Bronchial epithelial cell (primary cell): ENCODE results near the gene GMPR2. TPM values are rescaled to one million over a fixed set of nuclear protein-coding genes. Genes with fewer than 3 reads are reported as not detected.

ENCODE experiments used
- DNase-seq: peaks from one replicate; pipeline ENCODE4 v3.0.0-alpha.2; 2010; ENCODE audit warnings: low read depth
- FAIRE-seq: peaks from 2 replicates; lab custom pipeline; 2011; peaks lifted over from hg19 to GRCh38; lab: Jason Lieb, UNC
- H3K27me3 ChIP-seq: 2 replicates; pipeline ENCODE4 v1.5.1; 2011; ENCODE audit warnings: low read length; ENCODE audit not compliant: control insufficient read depth, insufficient read depth
- H3K36me3 ChIP-seq: 2 replicates; pipeline ENCODE4 v1.5.1; 2011; ENCODE audit warnings: low read length; ENCODE audit not compliant: control insufficient read depth, insufficient read depth
- H3K4me3 ChIP-seq: 2 replicates; pipeline ENCODE4 v1.5.1; 2011; ENCODE audit warnings: mild to moderate bottlenecking, low read depth, low read length, control low read depth
- CTCF ChIP-seq: IDR thresholded peaks from 2 replicates; pipeline ENCODE4 v1.5.1; 2011; ENCODE audit warnings: mild to moderate bottlenecking, moderate library complexity, low read length, control low read depth, inconsistent platforms; ENCODE audit not compliant: insufficient read depth, severe bottlenecking
- total RNA-seq: library from RNA; depleted of rRNA; stranded (reverse); fragments of >200 nt; gene quantifications from 2 replicates; pipeline ENCODE4 v1.2.1, GENCODE V29; 2014

Gene GMPR2
- total RNA-seq, 1 donor from 2014 or later, result 98.7 TPM

GRCh38 chr14:24264298-24264697, 31.6 kb downstream of the GMPR2 start:
- Histone ChIP-seq H3K36me3 (peaks cover 32% of the 10 kb centered on the region), H3K4me3 (no peak overlapping the region), H3K27me3 (no peaks in the 10 kb centered on the region)
- no peak for FAIRE-seq
- no peak for TF ChIP-seq CTCF
- DNase-seq, result peak; percentile 91

- no peak for TF ChIP-seq CTCF
- no peak overlapping the region for H3K4me3 ChIP-seq
- H3K36me3 ChIP-seq, result peaks cover 34% of the 10 kb centered on the region
- FAIRE-seq (no peak), DNase-seq (no peak)
- H3K27me3 ChIP-seq, result no peaks in the 10 kb centered on the region
Observed at GRCh38 chr14:24266344-24267244, 33.9 kb downstream of the GMPR2 start.

- TF ChIP-seq CTCF, result no peak
- FAIRE-seq (no peak), DNase-seq (no peak)
- no peaks in the 10 kb centered on the region for H3K27me3 ChIP-seq
- peaks cover 32% of the 10 kb centered on the region for H3K36me3 ChIP-seq
- H3K4me3 ChIP-seq, result no peak overlapping the region
Observed at GRCh38 chr14:24267516-24267915, 34.8 kb downstream of the GMPR2 start.

- no peak for TF ChIP-seq CTCF
- Histone ChIP-seq H3K4me3 (no peak overlapping the region), H3K27me3 (no peaks in the 10 kb centered on the region), H3K36me3 (peaks cover 30% of the 10 kb centered on the region)
- no peak for DNase-seq
- FAIRE-seq, result no peak
Observed at GRCh38 chr14:24268225-24268624, 35.5 kb downstream of the GMPR2 start.

GRCh38 chr14:24269368-24269767, 36.6 kb downstream of the GMPR2 start:
- H3K36me3 ChIP-seq, result peaks cover 30% of the 10 kb centered on the region

More at GRCh38 chr14:24269368-24269767, 36.6 kb downstream of the GMPR2 start:
- no peak for DNase-seq
- FAIRE-seq, result no peak
- Histone ChIP-seq H3K27me3 (no peaks in the 10 kb centered on the region), H3K4me3 (no peak overlapping the region)
- no peak for TF ChIP-seq CTCF
